GM12878 (cell line): Measurements from ENCODE around the gene ABHD3. TPM values are rescaled to one million over a fixed set of nuclear protein-coding genes. Genes with fewer than 3 reads are reported as not detected.
A peak's percentile ranks its signal among the peaks of the same experiment; 100 is the strongest.

ENCODE experiments used
- ATF2 ChIP-seq: IDR thresholded peaks from 2 replicates; pipeline ENCODE4 v1.6.1; 2012; ENCODE audit warnings: low read length, inconsistent platforms
- CHD4 ChIP-seq: fragments of 200-600 bp; sonication (generic); IDR thresholded peaks from 2 replicates; pipeline ENCODE4 v1.6.1; 2016; ENCODE audit warnings: mild to moderate bottlenecking
- E4F1 ChIP-seq: fragments of 450-650 bp; IDR thresholded peaks from 2 replicates; pipeline ENCODE4 v1.6.1; 2018; ENCODE audit warnings: borderline replicate concordance, mild to moderate bottlenecking; ENCODE audit not compliant: partially characterized antibody
- ESRRA ChIP-seq: IDR thresholded peaks from 2 replicates; pipeline ENCODE4 v1.6.1; 2012; ENCODE audit warnings: mild to moderate bottlenecking, low read length, improper control_type of control experiment
- IKZF2 ChIP-seq, 2 experiments: fragments of 450-650 bp; IDR thresholded peaks; 2 replicates each; pipeline ENCODE4 v1.6.1; 2017; ENCODE audit warnings: mild to moderate bottlenecking in 2 of 2, moderate library complexity in 2 of 2
- JUNB ChIP-seq: IDR thresholded peaks from 2 replicates; pipeline ENCODE4 v1.6.1; 2016; ENCODE audit warnings: antibody characterized with exemption, mild to moderate bottlenecking
- PAX8 ChIP-seq: fragments of 450-650 bp; IDR thresholded peaks from 2 replicates; pipeline ENCODE4 v1.6.1; 2017; ENCODE audit warnings: mild to moderate bottlenecking, moderate library complexity
- SIN3A ChIP-seq: IDR thresholded peaks from 2 replicates; pipeline ENCODE4 v1.6.1; 2012; ENCODE audit warnings: low read depth, low read length, improper control_type of control experiment
- SIX5 ChIP-seq: IDR thresholded peaks from 2 replicates; pipeline ENCODE4 v1.6.1; 2011; ENCODE audit warnings: mild to moderate bottlenecking, low read depth, low read length, moderate library complexity; ENCODE audit not compliant: severe bottlenecking
- STAT3 ChIP-seq: IDR thresholded peaks from 2 replicates; pipeline ENCODE4 v1.6.1; 2011; ENCODE audit warnings: low read depth, low read length, improper control_type of control experiment
- WRNIP1 ChIP-seq: IDR thresholded peaks from 2 replicates; pipeline ENCODE4 v1.6.1; 2011; ENCODE audit warnings: low read depth, low read length, improper control_type of control experiment, borderline replicate concordance
- ZBTB33 ChIP-seq: fragments of 450-650 bp; IDR thresholded peaks from 2 replicates; pipeline ENCODE4 v1.6.1; 2017; ENCODE audit warnings: mild to moderate bottlenecking
- polyA plus RNA-seq, 11 experiments: library from polyadenylated mRNA; depleted of rRNA in 4 of 11; unstranded in 6 of 11; stranded (reverse) in 5 of 11; fragments of >200 nt; fragmentation: Nextera tagmentation in 4 of 11; fragmentation: Illumina TruSeq in 1 of 11; extraction: Ambion mirVana in 4 of 11; extraction: Trizol in 1 of 11; gene quantifications; 1 replicate in 1 of 11; 2 replicates in 10 of 11; pipeline versions ENCODE4 v1.2.1 to v1.2.3, GENCODE V29; 2011 to 2016; ENCODE audit warnings: inconsistent platforms in 2 of 11, missing spikeins in 2 of 11, low read depth in 1 of 11
- total RNA-seq, 4 experiments: library from RNA; depleted of rRNA in 3 of 4; stranded (reverse); fragments of >200 nt in 3 of 4; fragmentation: Illumina TruSeq in 1 of 4; extraction: Trizol in 1 of 4; gene quantifications; 2 replicates each; pipeline versions ENCODE4 v1.2.1 to v1.2.3, GENCODE V29; 2013 to 2021
- TF ChIP-seq, protein P1 (sequence below): IDR thresholded peaks from 2 replicates; pipeline ENCODE4 v1.6.1; 2011; ENCODE audit warnings: borderline replicate concordance, low read depth, mild to moderate bottlenecking, moderate library complexity, mixed read lengths, low read length; ENCODE audit not compliant: insufficient read depth; ENCODE audit errors: extremely low read length
- TF ChIP-seq, protein P2 (sequence below): IDR thresholded peaks from 2 replicates; pipeline ENCODE4 v1.6.1; 2011; ENCODE audit warnings: mild to moderate bottlenecking, low read depth, low read length, moderate library complexity; ENCODE audit not compliant: insufficient replicate concordance
- TF ChIP-seq, protein P3 (sequence below): fragments of 150-350 bp; IDR thresholded peaks from 2 replicates; pipeline ENCODE4 v1.6.1; 2016; ENCODE audit warnings: low read depth, low read length

ABHD3 gene
- total and polyA plus RNA-seq, 10 of the 15 experiments (the other 5 are each of a cell fraction or from before 2014, with no cell fraction given), result 4.9 to 49.8 (median 18.3) TPM

DNA sequence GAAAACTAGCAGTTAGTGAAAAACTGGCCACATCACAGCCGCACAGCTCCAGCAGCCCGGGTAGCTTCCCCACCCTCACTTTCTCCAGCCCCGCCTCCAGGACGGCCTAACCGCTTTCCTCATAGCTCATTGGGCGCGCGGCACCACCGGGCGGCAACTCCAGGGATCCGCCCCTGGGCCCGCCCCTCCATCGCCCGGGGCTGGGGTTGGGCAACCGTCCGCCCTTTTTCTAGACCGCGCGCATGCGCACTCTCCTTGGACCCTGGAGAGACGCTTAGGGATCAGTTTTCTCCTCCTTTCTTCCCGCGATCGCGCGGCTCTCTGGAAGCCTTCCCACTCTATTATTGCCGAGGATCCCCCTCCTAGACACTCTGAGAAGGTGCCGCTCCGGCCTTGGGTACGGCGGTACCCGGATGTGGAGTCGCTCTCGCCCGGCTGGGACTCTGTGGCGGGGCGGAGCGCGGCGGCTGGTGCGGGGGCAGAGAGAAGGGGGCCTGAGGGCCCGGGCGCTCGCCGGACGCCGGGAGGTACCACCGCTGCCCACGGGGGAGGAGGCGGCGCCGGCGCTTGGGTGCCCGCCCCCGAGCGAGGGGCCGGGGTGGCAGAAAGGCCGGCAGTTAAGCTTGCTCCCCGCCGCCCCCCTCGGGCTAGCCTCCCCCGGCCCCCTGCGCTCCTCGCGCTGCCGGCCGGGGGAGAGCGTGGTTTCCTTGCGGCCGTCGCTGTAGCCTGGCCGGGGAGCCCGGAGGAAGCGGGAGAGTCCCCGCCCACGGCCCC is 36.2 kb upstream of the ABHD3 start, which contains the start of gene MIB1 (continued):
- TF ChIP-seq, protein P1, sequence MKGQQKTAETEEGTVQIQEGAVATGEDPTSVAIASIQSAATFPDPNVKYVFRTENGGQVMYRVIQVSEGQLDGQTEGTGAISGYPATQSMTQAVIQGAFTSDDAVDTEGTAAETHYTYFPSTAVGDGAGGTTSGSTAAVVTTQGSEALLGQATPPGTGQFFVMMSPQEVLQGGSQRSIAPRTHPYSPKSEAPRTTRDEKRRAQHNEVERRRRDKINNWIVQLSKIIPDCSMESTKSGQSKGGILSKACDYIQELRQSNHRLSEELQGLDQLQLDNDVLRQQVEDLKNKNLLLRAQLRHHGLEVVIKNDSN, result no peak
- TF ChIP-seq ZBTB33 (no peak), PAX8 (no peak), ATF2 (no peak), CHD4 (no peak), IKZF2 (IDR thresholded peaks at IDR 0.05) (0 out of 4 replicates have a peak, but pooled peaks of 1 of the 2 experiments have one; percentile 47), WRNIP1 (no peak), SIX5 (no peak), STAT3 (no peak), E4F1 (no peak), SIN3A (no peak), JUNB (peak; percentile 68), ESRRA (no peak)
- TF ChIP-seq, protein P2, sequence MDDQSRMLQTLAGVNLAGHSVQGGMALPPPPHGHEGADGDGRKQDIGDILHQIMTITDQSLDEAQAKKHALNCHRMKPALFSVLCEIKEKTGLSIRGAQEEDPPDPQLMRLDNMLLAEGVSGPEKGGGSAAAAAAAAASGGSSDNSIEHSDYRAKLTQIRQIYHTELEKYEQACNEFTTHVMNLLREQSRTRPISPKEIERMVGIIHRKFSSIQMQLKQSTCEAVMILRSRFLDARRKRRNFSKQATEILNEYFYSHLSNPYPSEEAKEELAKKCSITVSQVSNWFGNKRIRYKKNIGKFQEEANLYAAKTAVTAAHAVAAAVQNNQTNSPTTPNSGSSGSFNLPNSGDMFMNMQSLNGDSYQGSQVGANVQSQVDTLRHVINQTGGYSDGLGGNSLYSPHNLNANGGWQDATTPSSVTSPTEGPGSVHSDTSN, result no peak
- TF ChIP-seq, protein P3, sequence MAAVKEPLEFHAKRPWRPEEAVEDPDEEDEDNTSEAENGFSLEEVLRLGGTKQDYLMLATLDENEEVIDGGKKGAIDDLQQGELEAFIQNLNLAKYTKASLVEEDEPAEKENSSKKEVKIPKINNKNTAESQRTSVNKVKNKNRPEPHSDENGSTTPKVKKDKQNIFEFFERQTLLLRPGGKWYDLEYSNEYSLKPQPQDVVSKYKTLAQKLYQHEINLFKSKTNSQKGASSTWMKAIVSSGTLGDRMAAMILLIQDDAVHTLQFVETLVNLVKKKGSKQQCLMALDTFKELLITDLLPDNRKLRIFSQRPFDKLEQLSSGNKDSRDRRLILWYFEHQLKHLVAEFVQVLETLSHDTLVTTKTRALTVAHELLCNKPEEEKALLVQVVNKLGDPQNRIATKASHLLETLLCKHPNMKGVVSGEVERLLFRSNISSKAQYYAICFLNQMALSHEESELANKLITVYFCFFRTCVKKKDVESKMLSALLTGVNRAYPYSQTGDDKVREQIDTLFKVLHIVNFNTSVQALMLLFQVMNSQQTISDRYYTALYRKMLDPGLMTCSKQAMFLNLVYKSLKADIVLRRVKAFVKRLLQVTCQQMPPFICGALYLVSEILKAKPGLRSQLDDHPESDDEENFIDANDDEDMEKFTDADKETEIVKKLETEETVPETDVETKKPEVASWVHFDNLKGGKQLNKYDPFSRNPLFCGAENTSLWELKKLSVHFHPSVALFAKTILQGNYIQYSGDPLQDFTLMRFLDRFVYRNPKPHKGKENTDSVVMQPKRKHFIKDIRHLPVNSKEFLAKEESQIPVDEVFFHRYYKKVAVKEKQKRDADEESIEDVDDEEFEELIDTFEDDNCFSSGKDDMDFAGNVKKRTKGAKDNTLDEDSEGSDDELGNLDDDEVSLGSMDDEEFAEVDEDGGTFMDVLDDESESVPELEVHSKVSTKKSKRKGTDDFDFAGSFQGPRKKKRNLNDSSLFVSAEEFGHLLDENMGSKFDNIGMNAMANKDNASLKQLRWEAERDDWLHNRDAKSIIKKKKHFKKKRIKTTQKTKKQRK, result no peak
